PC-3 (cell line): ENCODE measurements around the gene NEDD4L. TPM values are rescaled to one million over a fixed set of nuclear protein-coding genes. Genes with fewer than 3 reads are reported as not detected.

Experiments used
- ATAC-seq: fragments of 200-7000 bp; cut with Tn5 transposase; 2 replicates; pipeline ENCODE4 v1.9.1; 2020; ENCODE audit warnings: mild to moderate bottlenecking, moderate library complexity
- BruUV-seq: library from RNA; stranded (reverse); fragments of 400-500 nt; replicated peaks from 2 replicates; lab custom pipeline; 2021; lab: Mats Ljungman, UMichigan
- CTCF ChIA-PET: fragments of 300-600 bp; sonication (Branson Sonifier 250); formaldehyde crosslinking; loops from one replicate; lab custom pipeline; 2022; ENCODE audit warnings: antibody characterized with exemption; lab: Charles Lee
- POLR2A ChIA-PET: fragments of 300-600 bp; sonication (Branson Sonifier 250); formaldehyde crosslinking; loops from one replicate; lab custom pipeline; 2022; ENCODE audit warnings: antibody characterized with exemption; ENCODE audit not compliant: unreplicated experiment; lab: Charles Lee
- DNase-seq: peaks from one replicate; pipeline ENCODE4 v3.0.0-alpha.2; 2015
- H2AFZ ChIP-seq: fragments of 300-600 bp; sonication (generic); 2 replicates; pipeline ENCODE4 v1.6.0; 2016; ENCODE audit warnings: antibody characterized with exemption, low read length
- H3F3A ChIP-seq: fragments of 300-600 bp; sonication (generic); one replicate; pipeline ENCODE4 v1.6.0; 2017; ENCODE audit warnings: antibody characterized with exemption, low read length, control low read depth, mild to moderate bottlenecking; ENCODE audit not compliant: unreplicated experiment
- H3K27ac ChIP-seq: fragments of 300-600 bp; sonication (generic); 2 replicates; pipeline ENCODE4 v1.5.1; 2016; ENCODE audit warnings: mild to moderate bottlenecking, low read length
- H3K27me3 ChIP-seq: fragments of 300-600 bp; sonication (generic); 2 replicates; pipeline ENCODE4 v1.6.1; 2016; ENCODE audit warnings: low read length, mixed read lengths
- H3K36me3 ChIP-seq: fragments of 300-600 bp; sonication (generic); 2 replicates; pipeline ENCODE4 v1.6.1; 2016; ENCODE audit warnings: low read depth, mixed run types, low read length, mixed read lengths
- H3K4me1 ChIP-seq: fragments of 300-600 bp; sonication (generic); 2 replicates; pipeline ENCODE4 v1.5.1; 2016; ENCODE audit warnings: low read length; ENCODE audit not compliant: insufficient read depth
- H3K4me2 ChIP-seq: fragments of 300-600 bp; sonication (generic); 2 replicates; pipeline ENCODE4 v1.6.0; 2016; ENCODE audit warnings: low read length
- H3K4me3 ChIP-seq: fragments of 300-600 bp; sonication (generic); 2 replicates; pipeline ENCODE4 v1.5.1; 2016; ENCODE audit warnings: mild to moderate bottlenecking, low read length, mixed read lengths
- H3K79me2 ChIP-seq: fragments of 300-600 bp; sonication (generic); 2 replicates; pipeline ENCODE4 v1.6.1; 2017; ENCODE audit warnings: low read length, mixed read lengths
- H3K9ac ChIP-seq: fragments of 300-600 bp; sonication (generic); 2 replicates; pipeline ENCODE4 v1.6.0; 2016; ENCODE audit warnings: mild to moderate bottlenecking, low read length
- H3K9me2 ChIP-seq: fragments of 300-600 bp; sonication (generic); replicated peaks from 2 replicates; pipeline ENCODE4 v1.6.1; 2016; ENCODE audit warnings: mixed run types, low read length, mixed read lengths
- H3K9me3 ChIP-seq: fragments of 300-600 bp; sonication (generic); 2 replicates; pipeline ENCODE4 v1.6.1; 2016; ENCODE audit warnings: low read length, mixed read lengths
- H4K20me1 ChIP-seq: fragments of 300-600 bp; sonication (generic); 2 replicates; pipeline ENCODE4 v1.6.1; 2016; ENCODE audit warnings: low read length, mixed read lengths
- CTCF ChIP-seq: fragments of 300-600 bp; sonication (generic); conservative IDR thresholded peaks from 2 replicates; pipeline ENCODE4 v1.5.1; 2017; ENCODE audit warnings: antibody characterized with exemption, low read depth, mild to moderate bottlenecking, low read length
- EZH2 ChIP-seq: fragments of 300-600 bp; sonication (generic); IDR thresholded peaks from one replicate; pipeline ENCODE4 v1.6.1; 2017; ENCODE audit warnings: antibody characterized with exemption, mild to moderate bottlenecking, low read length; ENCODE audit not compliant: unreplicated experiment
- EZH2phosphoT487 ChIP-seq: fragments of 300-600 bp; sonication (generic); IDR thresholded peaks from 2 replicates; pipeline ENCODE4 v1.6.1; 2018; ENCODE audit warnings: mild to moderate bottlenecking, antibody characterized with exemption, low read length, borderline replicate concordance
- intact Hi-C: fragments of 100-400 bp; cut with micrococcal nuclease; formaldehyde crosslinking; loops from 2 replicates; pipeline ENCODE4 v1.9.0; 2023
- total RNA-seq: library from RNA; depleted of rRNA; stranded (reverse); fragments of >200 nt; gene quantifications from 2 replicates; pipeline ENCODE4 v1.2.3, GENCODE V29; 2014

Gene NEDD4L
- total RNA-seq, 1 experiment from 2014 or later: 105 TPM

GRCh38 chr18:58402247-58402646 lies 358.2 kb downstream of the NEDD4L start:
- ATAC-seq (no peak; the same call in 1 of the 2 replicates), DNase-seq (peak; percentile 10)
- Histone ChIP-seq H2AFZ (no peak overlapping the region), H3K27ac (no peak overlapping the region), H3K4me1 (no peaks in the 10 kb centered on the region), H4K20me1 (no peaks in the 10 kb centered on the region), H3K36me3 (peaks cover 3% of the 10 kb centered on the region; the same call in 1 of the 2 replicates), H3F3A (no peaks in the 10 kb centered on the region), H3K4me2 (no peak overlapping the region), H3K9me3 (no peaks in the 10 kb centered on the region), H3K9ac (no peak overlapping the region), H3K79me2 (no peaks in the 10 kb centered on the region), H3K27me3 (no peaks in the 10 kb centered on the region), H3K9me2 (no peaks in the 10 kb centered on the region), H3K4me3 (no peak overlapping the region)
- TF ChIP-seq CTCF (no peak), EZH2phosphoT487 (no peak), EZH2 (no peak)
- intact Hi-C loops: no loop called here
- CTCF ChIA-PET: interaction anchor here (0.6 kb wide), 1 partner anchor 137 kb away, joined by 3 read pairs; no protein-coding TSS in a partner anchor
- no TSS peak for BruUV-seq
- POLR2A ChIA-PET: interaction anchor here (0.5 kb wide), 1 partner anchor 361 kb away, joined by 5 read pairs; no protein-coding TSS in a partner anchor

GRCh38 chr18:58402951-58403702 lies 359.1 kb downstream of the NEDD4L start:
- Histone ChIP-seq H3K27me3 (no peaks in the 10 kb centered on the region), H3F3A (no peaks in the 10 kb centered on the region), H3K27ac (no peak overlapping the region), H3K4me2 (no peak overlapping the region), H2AFZ (no peak overlapping the region), H3K9me3 (no peaks in the 10 kb centered on the region), H3K79me2 (no peaks in the 10 kb centered on the region), H3K4me1 (no peaks in the 10 kb centered on the region), H4K20me1 (no peaks in the 10 kb centered on the region), H3K36me3 (no peaks in the 10 kb centered on the region), H3K9ac (no peak overlapping the region), H3K4me3 (no peak overlapping the region), H3K9me2 (no peaks in the 10 kb centered on the region)
- ATAC-seq: no peak
- ChIA-PET POLR2A (no interaction called here), CTCF (no interaction called here)
- no peak for DNase-seq
- no TSS peak for BruUV-seq
- intact Hi-C loops: no loop called here
- no peak for TF ChIP-seq CTCF
- no peak for TF ChIP-seq EZH2phosphoT487
- no peak for TF ChIP-seq EZH2
